Liver (tissue), 9 donors: Measurements from ENCODE around the gene KIRREL3. TPM values are rescaled to one million over a fixed set of nuclear protein-coding genes. Genes with fewer than 3 reads are reported as not detected.

ENCODE experiments used
- DNase-seq: peaks from one replicate; pipeline ENCODE4 v3.0.0-alpha.2; 2017; ENCODE audit warnings: low spot score
- H3K27ac ChIP-seq, 2 donors: one replicate each; pipeline ENCODE4 v1.7.0; 2013; ENCODE audit warnings: inconsistent platforms in 2 of 2, low read length in 2 of 2, control low read depth in 1 of 2, low read depth in 1 of 2, mild to moderate bottlenecking in 1 of 2
- H3K27me3 ChIP-seq, 4 donors: one replicate each; pipeline versions ENCODE4 v1.6.1 to v1.7.0; 2013; ENCODE audit warnings: low read length in 3 of 4, inconsistent platforms in 1 of 4, mild to moderate bottlenecking in 1 of 4, moderate library complexity in 1 of 4; ENCODE audit not compliant: control insufficient read depth in 4 of 4, insufficient read depth in 4 of 4
- H3K36me3 ChIP-seq, 4 donors: one replicate each; pipeline versions ENCODE4 v1.6.1 to v1.7.0; 2013; ENCODE audit warnings: low read length in 3 of 4, mild to moderate bottlenecking in 3 of 4, low read depth in 1 of 4, moderate library complexity in 1 of 4; ENCODE audit not compliant: control insufficient read depth in 4 of 4, insufficient read depth in 3 of 4
- H3K4me1 ChIP-seq, 4 donors: one replicate each; pipeline versions ENCODE4 v1.6.1 to v1.7.0; 2013; ENCODE audit warnings: low read length in 3 of 4, mild to moderate bottlenecking in 3 of 4, moderate library complexity in 1 of 4; ENCODE audit not compliant: control insufficient read depth in 4 of 4, insufficient read depth in 4 of 4
- H3K4me3 ChIP-seq, 3 donors: one replicate each; pipeline versions ENCODE4 v1.6.1 to v1.7.0; 2013; ENCODE audit warnings: low read length in 3 of 3, control low read depth in 1 of 3, low read depth in 1 of 3, mild to moderate bottlenecking in 1 of 3
- H3K9ac ChIP-seq, 2 donors: one replicate each; pipeline ENCODE4 v1.7.0; 2013; ENCODE audit warnings: low read length in 2 of 2, mild to moderate bottlenecking in 2 of 2, moderate library complexity in 2 of 2, control low read depth in 1 of 2, low read depth in 1 of 2
- H3K9me3 ChIP-seq, 4 donors: one replicate each; pipeline versions ENCODE4 v1.6.1 to v1.7.0; 2013; ENCODE audit warnings: low read length in 3 of 4; ENCODE audit not compliant: control insufficient read depth in 4 of 4
- EGR1 ChIP-seq, 2 donors: IDR thresholded peaks; 2 replicates each; pipeline ENCODE4 v1.6.1; 2016 to 2018; ENCODE audit warnings: antibody characterized with exemption in 2 of 2, low read depth in 2 of 2
- FOXA1 ChIP-seq: IDR thresholded peaks from 2 replicates; pipeline ENCODE4 v1.6.1; 2016; ENCODE audit warnings: antibody characterized with exemption
- FOXA2 ChIP-seq: IDR thresholded peaks from 2 replicates; pipeline ENCODE4 v1.6.1; 2016; ENCODE audit warnings: antibody characterized with exemption
- HNF4G ChIP-seq: IDR thresholded peaks from 2 replicates; pipeline ENCODE4 v1.6.1; 2016; ENCODE audit warnings: antibody characterized with exemption
- JUND ChIP-seq, 2 donors: IDR thresholded peaks; 2 replicates each; pipeline ENCODE4 v1.6.1; 2016; ENCODE audit warnings: antibody characterized with exemption in 2 of 2
- NR2F2 ChIP-seq: IDR thresholded peaks from 2 replicates; pipeline ENCODE4 v1.6.1; 2016; ENCODE audit warnings: antibody characterized with exemption
- RAD21 ChIP-seq, 2 donors: IDR thresholded peaks; 2 replicates each; pipeline ENCODE4 v1.6.1; 2016; ENCODE audit warnings: antibody characterized with exemption in 2 of 2, mild to moderate bottlenecking in 2 of 2
- RXRA ChIP-seq, 2 donors: IDR thresholded peaks; 2 replicates each; pipeline ENCODE4 v1.6.1; 2017 to 2018; ENCODE audit warnings: antibody characterized with exemption in 2 of 2, mild to moderate bottlenecking in 1 of 2
- SP1 ChIP-seq: IDR thresholded peaks from 2 replicates; pipeline ENCODE4 v1.6.1; 2018; ENCODE audit warnings: antibody characterized with exemption, mild to moderate bottlenecking
- TAF1 ChIP-seq: conservative IDR thresholded peaks from 2 replicates; pipeline ENCODE4 v1.6.1; 2016; ENCODE audit warnings: antibody characterized with exemption, mild to moderate bottlenecking
- WGBS: extraction: QIAGEN DNeasy Blood & Tissue Kit; methylation state at CpG from one replicate; pipeline ENCODE4 v1.1.7; 2013; 5-methylcytosine and 5-hydroxymethylcytosine counted together
- polyA plus RNA-seq, 2 donors: library from polyadenylated mRNA; stranded (reverse) in 1 of 2; unstranded in 1 of 2; fragments of 200-250 nt in 1 of 2; fragments of >200 nt in 1 of 2; fragmentation: Nextera tagmentation in 1 of 2; extraction: Ambion mirVana in 1 of 2; gene quantifications; one replicate each; pipeline versions ENCODE4 v1.2.1 to v1.2.3, GENCODE V29; 2013 to 2015
- total RNA-seq, 2 donors: library from RNA; depleted of rRNA; stranded (reverse); fragments of >200 nt; gene quantifications; one replicate each; pipeline ENCODE4 v1.2.3, GENCODE V29; 2014
- TF ChIP-seq, protein P1 (sequence below): IDR thresholded peaks from 2 replicates; pipeline ENCODE4 v1.6.1; 2016; ENCODE audit warnings: antibody characterized with exemption
- TF ChIP-seq, protein P2 (sequence below): fragments of 150-350 bp; IDR thresholded peaks from 2 replicates; pipeline ENCODE4 v1.5.1; 2017; ENCODE audit warnings: improper control_type of control experiment, low read depth, low read length; ENCODE audit not compliant: missing input control
- TF ChIP-seq, protein P3 (sequence below): IDR thresholded peaks from 2 replicates; pipeline ENCODE4 v1.6.1; 2016; ENCODE audit warnings: antibody characterized with exemption
- TF ChIP-seq, protein P4 (sequence below): IDR thresholded peaks from 2 replicates; pipeline ENCODE4 v1.6.1; 2016; ENCODE audit warnings: antibody characterized with exemption, mild to moderate bottlenecking
- donor health status: healthy.
- donor health status: healthy.
- donor health status: healthy.
- donor health status: healthy.
- donor health status: healthy.

Gene KIRREL3
- total and polyA plus RNA-seq, 4 donors: 0.03 to 0.29 (median 0.08) TPM; not detected in 1

DNA sequence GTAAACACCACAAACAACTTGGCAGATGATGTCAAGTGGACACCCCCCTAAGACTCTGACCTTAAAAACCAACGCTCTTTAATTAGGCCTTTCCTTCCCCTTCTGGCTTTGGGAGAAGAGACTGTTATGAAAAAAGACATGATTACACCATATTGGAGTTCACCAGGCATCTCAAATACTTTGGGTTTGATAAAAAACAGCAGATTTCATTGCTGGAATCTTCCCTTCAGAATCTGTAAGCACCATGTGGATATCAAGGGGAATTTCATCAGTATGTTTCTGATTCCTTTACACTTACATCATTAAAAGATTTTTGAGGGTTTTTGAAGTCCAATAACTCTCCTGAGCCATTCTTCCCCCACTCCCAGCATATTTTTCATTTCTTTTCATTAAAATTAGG, 85.6 kb downstream of the KIRREL3 start (continued):
- TF ChIP-seq RXRA (IDR thresholded peaks at IDR 0.05) (no peak), RAD21 (IDR thresholded peaks at IDR 0.05) (no peak), NR2F2 (no peak), SP1 (no peak), HNF4G (no peak)
- TF ChIP-seq, protein P1, sequence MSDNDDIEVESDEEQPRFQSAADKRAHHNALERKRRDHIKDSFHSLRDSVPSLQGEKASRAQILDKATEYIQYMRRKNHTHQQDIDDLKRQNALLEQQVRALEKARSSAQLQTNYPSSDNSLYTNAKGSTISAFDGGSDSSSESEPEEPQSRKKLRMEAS: no peak

DNA sequence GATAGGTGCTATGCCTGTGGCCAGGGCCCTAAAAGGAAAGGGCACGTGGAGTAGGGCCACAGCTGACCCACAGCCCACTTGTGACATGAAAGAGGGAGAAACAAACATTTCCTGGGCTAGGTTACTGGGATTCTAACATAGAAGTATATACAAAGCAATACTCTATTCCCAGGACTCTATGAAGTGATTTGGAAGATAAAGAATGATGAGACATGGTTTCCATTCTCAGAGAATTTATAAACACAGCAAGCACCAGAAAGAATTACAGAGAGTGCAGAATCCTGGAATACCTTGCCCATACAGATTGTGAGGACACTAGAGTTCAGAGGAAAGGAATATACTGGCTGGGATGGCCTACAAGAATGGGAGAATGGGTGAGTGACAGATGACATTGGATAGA, 86.4 kb downstream of the KIRREL3 start:
- Histone ChIP-seq H3K36me3 (no peaks in the 10 kb centered on the region), H3K27ac (no peak overlapping the region), H3K4me1 (no peaks in the 10 kb centered on the region), H3K9me3 (no peaks in the 10 kb centered on the region), H3K9ac (no peak overlapping the region), H3K4me3 (no peak overlapping the region), H3K27me3 (no peaks in the 10 kb centered on the region)
- no peak for DNase-seq
- 44% methylated on average over 1 of the region's 1 CpG for WGBS
- TF ChIP-seq TAF1 (no peak), FOXA1 (no peak), NR2F2 (no peak), JUND (IDR thresholded peaks at IDR 0.05) (no peak), HNF4G (no peak)
- TF ChIP-seq, protein P2, sequence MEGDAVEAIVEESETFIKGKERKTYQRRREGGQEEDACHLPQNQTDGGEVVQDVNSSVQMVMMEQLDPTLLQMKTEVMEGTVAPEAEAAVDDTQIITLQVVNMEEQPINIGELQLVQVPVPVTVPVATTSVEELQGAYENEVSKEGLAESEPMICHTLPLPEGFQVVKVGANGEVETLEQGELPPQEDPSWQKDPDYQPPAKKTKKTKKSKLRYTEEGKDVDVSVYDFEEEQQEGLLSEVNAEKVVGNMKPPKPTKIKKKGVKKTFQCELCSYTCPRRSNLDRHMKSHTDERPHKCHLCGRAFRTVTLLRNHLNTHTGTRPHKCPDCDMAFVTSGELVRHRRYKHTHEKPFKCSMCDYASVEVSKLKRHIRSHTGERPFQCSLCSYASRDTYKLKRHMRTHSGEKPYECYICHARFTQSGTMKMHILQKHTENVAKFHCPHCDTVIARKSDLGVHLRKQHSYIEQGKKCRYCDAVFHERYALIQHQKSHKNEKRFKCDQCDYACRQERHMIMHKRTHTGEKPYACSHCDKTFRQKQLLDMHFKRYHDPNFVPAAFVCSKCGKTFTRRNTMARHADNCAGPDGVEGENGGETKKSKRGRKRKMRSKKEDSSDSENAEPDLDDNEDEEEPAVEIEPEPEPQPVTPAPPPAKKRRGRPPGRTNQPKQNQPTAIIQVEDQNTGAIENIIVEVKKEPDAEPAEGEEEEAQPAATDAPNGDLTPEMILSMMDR: no peak
- TF ChIP-seq, protein P3, sequence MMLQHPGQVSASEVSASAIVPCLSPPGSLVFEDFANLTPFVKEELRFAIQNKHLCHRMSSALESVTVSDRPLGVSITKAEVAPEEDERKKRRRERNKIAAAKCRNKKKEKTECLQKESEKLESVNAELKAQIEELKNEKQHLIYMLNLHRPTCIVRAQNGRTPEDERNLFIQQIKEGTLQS: no peak

- H3K9me3 ChIP-seq: no peaks in the 10 kb centered on the region
- H3K36me3 ChIP-seq: no peaks in the 10 kb centered on the region
- TF ChIP-seq EGR1 (IDR thresholded peaks at IDR 0.05; ENCODE audit: low read depth in 2 of 2) (no peak), RXRA (IDR thresholded peaks at IDR 0.05) (no peak), RAD21 (IDR thresholded peaks at IDR 0.05) (no peak), SP1 (no peak), FOXA1 (no peak), NR2F2 (no peak), FOXA2 (no peak)
- TF ChIP-seq, protein P1: no peak
- TF ChIP-seq, protein P4, sequence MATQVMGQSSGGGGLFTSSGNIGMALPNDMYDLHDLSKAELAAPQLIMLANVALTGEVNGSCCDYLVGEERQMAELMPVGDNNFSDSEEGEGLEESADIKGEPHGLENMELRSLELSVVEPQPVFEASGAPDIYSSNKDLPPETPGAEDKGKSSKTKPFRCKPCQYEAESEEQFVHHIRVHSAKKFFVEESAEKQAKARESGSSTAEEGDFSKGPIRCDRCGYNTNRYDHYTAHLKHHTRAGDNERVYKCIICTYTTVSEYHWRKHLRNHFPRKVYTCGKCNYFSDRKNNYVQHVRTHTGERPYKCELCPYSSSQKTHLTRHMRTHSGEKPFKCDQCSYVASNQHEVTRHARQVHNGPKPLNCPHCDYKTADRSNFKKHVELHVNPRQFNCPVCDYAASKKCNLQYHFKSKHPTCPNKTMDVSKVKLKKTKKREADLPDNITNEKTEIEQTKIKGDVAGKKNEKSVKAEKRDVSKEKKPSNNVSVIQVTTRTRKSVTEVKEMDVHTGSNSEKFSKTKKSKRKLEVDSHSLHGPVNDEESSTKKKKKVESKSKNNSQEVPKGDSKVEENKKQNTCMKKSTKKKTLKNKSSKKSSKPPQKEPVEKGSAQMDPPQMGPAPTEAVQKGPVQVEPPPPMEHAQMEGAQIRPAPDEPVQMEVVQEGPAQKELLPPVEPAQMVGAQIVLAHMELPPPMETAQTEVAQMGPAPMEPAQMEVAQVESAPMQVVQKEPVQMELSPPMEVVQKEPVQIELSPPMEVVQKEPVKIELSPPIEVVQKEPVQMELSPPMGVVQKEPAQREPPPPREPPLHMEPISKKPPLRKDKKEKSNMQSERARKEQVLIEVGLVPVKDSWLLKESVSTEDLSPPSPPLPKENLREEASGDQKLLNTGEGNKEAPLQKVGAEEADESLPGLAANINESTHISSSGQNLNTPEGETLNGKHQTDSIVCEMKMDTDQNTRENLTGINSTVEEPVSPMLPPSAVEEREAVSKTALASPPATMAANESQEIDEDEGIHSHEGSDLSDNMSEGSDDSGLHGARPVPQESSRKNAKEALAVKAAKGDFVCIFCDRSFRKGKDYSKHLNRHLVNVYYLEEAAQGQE: no peak
- H3K27ac ChIP-seq: no peak overlapping the region
- DNase-seq: no peak
- H3K4me3 ChIP-seq: no peak overlapping the region
- H3K4me1 ChIP-seq: no peaks in the 10 kb centered on the region
- WGBS: 70% methylated on average over 2 of the region's 2 CpGs
- no peaks in the 10 kb centered on the region for H3K27me3 ChIP-seq
- H3K9ac ChIP-seq: no peak overlapping the region
Measured at GRCh38 chr11:126904520-126904919, 96.0 kb downstream of the KIRREL3 start.
